PC-9 (cell line): ENCODE measurements around the gene C3orf20. TPM values are rescaled to one million over a fixed set of nuclear protein-coding genes. Genes with fewer than 3 reads are reported as not detected.

ENCODE experiments used
- Bru-seq: library from RNA; stranded (reverse); fragments of 400-500 nt; gene quantifications from one replicate; lab custom pipeline; 2021; lab: Mats Ljungman, UMichigan
- BruChase-seq, 2 experiments: library from RNA; stranded (reverse); fragments of 400-500 nt; gene quantifications; one replicate each; lab custom pipeline; 2021; lab: Mats Ljungman, UMichigan
- BruUV-seq: library from RNA; stranded (reverse); fragments of 400-500 nt; replicated peaks from 2 replicates; lab custom pipeline; 2021; lab: Mats Ljungman, UMichigan
- CTCF ChIA-PET: fragments of 300-600 bp; sonication (Branson Sonifier 250); formaldehyde crosslinking; loops from one replicate; lab custom pipeline; 2022; ENCODE audit warnings: antibody characterized with exemption; lab: Charles Lee
- POLR2A ChIA-PET: fragments of 300-600 bp; sonication (Branson Sonifier 250); formaldehyde crosslinking; loops from one replicate; lab custom pipeline; 2022; ENCODE audit warnings: antibody characterized with exemption; ENCODE audit not compliant: unreplicated experiment; lab: Charles Lee
- DNase-seq, 2 experiments: peaks; one replicate each; pipeline versions ENCODE4 v3.0.0 to v3.0.0-alpha.2; 2015 to 2022; ENCODE audit warnings: mixed read lengths in 1 of 2
- H2AFZ ChIP-seq: fragments of 200-600 bp; sonication (generic); 2 replicates; pipeline ENCODE4 v1.8.1; 2017; ENCODE audit warnings: antibody characterized with exemption
- H3F3A ChIP-seq: fragments of 200-600 bp; sonication (generic); 2 replicates; pipeline ENCODE4 v1.8.1; 2017; ENCODE audit warnings: antibody characterized with exemption, mild to moderate bottlenecking, low read depth; ENCODE audit not compliant: insufficient read depth
- H3K27ac ChIP-seq: fragments of 200-600 bp; sonication (generic); 2 replicates; pipeline ENCODE4 v1.6.1; 2016; ENCODE audit warnings: mixed run types
- H3K27me3 ChIP-seq: fragments of 200-600 bp; sonication (generic); 2 replicates; pipeline ENCODE4 v1.6.1; 2016; ENCODE audit warnings: low read depth, mixed run types; ENCODE audit not compliant: insufficient read depth
- H3K36me3 ChIP-seq: fragments of 200-600 bp; sonication (generic); 2 replicates; pipeline ENCODE4 v1.6.1; 2016; ENCODE audit warnings: low read depth, mixed run types
- H3K4me1 ChIP-seq: fragments of 200-600 bp; sonication (generic); replicated peaks from 2 replicates; pipeline ENCODE4 v1.6.1; 2016; ENCODE audit warnings: mixed run types; ENCODE audit not compliant: insufficient read depth
- H3K4me2 ChIP-seq: fragments of 200-600 bp; sonication (generic); 2 replicates; pipeline ENCODE4 v1.6.1; 2017; ENCODE audit warnings: mixed run types
- H3K4me3 ChIP-seq: fragments of 200-600 bp; sonication (generic); 2 replicates; pipeline ENCODE4 v1.6.1; 2016; ENCODE audit warnings: mixed run types
- H3K79me2 ChIP-seq: fragments of 200-600 bp; sonication (generic); 2 replicates; pipeline ENCODE4 v1.6.1; 2017; ENCODE audit warnings: low read depth, mixed run types
- H3K9me2 ChIP-seq: fragments of 200-600 bp; sonication (generic); 2 replicates; pipeline ENCODE4 v1.8.1; 2017; ENCODE audit warnings: mild to moderate bottlenecking; ENCODE audit not compliant: insufficient read depth
- H3K9me3 ChIP-seq: fragments of 200-600 bp; sonication (generic); 2 replicates; pipeline ENCODE4 v1.8.1; 2016; ENCODE audit warnings: low read depth; ENCODE audit not compliant: insufficient read depth
- H4K20me1 ChIP-seq: fragments of 200-600 bp; sonication (generic); 2 replicates; pipeline ENCODE4 v1.8.1; 2017; ENCODE audit not compliant: insufficient read depth
- EZH2 ChIP-seq: fragments of 200-600 bp; sonication (generic); IDR thresholded peaks from 2 replicates; pipeline ENCODE4 v1.8.0; 2017; ENCODE audit warnings: antibody characterized with exemption, low read depth
- intact Hi-C: fragments of 100-400 bp; cut with micrococcal nuclease; formaldehyde crosslinking; loops from one replicate; pipeline ENCODE4 v1.10.0; 2022; ENCODE audit not compliant: unreplicated experiment
- long read RNA-seq: library from polyadenylated mRNA; stranded (forward); transcript quantifications from one replicate; pipeline ENCODE4 v2.0.0, GENCODE V29; 2022
- total RNA-seq: library from RNA; stranded (reverse); gene quantifications from 2 replicates; pipeline ENCODE4 v1.2.3, GENCODE V29; 2021
- TF ChIP-seq, protein P1 (sequence below): fragments of 200-600 bp; sonication (generic); conservative IDR thresholded peaks from 2 replicates; pipeline ENCODE4 v1.6.1; 2017; ENCODE audit warnings: mixed run types, antibody characterized with exemption, mild to moderate bottlenecking, moderate library complexity

C3orf20 gene
- total RNA-seq: not detected in 2 replicates
- percentile 15 among the genes with signal in this experiment for Bru-seq, nascent RNA
- BruChase-seq, experiment 1, labeled RNA remaining after a 2-hour chase: percentile 16 among the genes with signal in this experiment
- BruChase-seq, experiment 2, labeled RNA remaining after a 6-hour chase: percentile 13 among the genes with signal in this experiment
- long read RNA-seq: 0 reads

DNA sequence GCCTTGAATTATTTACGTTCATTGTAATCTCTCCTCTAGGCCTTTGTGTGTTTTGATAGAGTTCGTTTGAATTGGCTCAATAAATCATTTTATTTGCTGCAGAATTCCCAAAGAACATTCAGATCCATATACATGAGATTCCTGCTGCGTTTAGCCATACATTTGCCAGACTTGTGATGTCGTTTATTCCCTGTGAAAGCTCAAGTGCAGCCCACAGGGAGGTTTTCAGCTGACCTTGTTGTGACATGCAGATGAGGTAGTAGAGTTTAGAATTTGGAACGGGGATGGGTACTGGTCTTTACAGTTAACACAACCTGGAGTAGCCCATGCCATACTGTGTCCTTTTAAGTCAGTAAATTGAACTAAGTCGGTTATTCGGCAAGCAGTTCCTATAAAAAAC, at the start of gene C3orf20:
Gene C3orf20 (plus strand): TSS at position 301 of the 400 bp plus-strand sequence. CDS start 7,573 bp downstream, outside the sequence.
- Histone ChIP-seq H3K9me2 (no peaks in the 10 kb centered on the region), H4K20me1 (no peaks in the 10 kb centered on the region), H3K79me2 (no peaks in the 10 kb centered on the region), H3K4me1 (no peaks in the 10 kb centered on the region), H3K4me2 (no peak within 1 kb of the TSS), H2AFZ (no peak within 1 kb of the TSS), H3K27ac (no peak within 1 kb of the TSS), H3K27me3 (no peaks in the 10 kb centered on the region), H3K9me3 (no peaks in the 10 kb centered on the region), H3K36me3 (peaks cover 14% of the 10 kb centered on the region; the same call in 1 of the 2 replicates), H3F3A (peaks cover 3% of the 10 kb centered on the region; the same call in 1 of the 2 replicates), H3K4me3 (no peak within 1 kb of the TSS)
- no TSS peak for BruUV-seq
- no peak for TF ChIP-seq EZH2
- TF ChIP-seq, protein P1, sequence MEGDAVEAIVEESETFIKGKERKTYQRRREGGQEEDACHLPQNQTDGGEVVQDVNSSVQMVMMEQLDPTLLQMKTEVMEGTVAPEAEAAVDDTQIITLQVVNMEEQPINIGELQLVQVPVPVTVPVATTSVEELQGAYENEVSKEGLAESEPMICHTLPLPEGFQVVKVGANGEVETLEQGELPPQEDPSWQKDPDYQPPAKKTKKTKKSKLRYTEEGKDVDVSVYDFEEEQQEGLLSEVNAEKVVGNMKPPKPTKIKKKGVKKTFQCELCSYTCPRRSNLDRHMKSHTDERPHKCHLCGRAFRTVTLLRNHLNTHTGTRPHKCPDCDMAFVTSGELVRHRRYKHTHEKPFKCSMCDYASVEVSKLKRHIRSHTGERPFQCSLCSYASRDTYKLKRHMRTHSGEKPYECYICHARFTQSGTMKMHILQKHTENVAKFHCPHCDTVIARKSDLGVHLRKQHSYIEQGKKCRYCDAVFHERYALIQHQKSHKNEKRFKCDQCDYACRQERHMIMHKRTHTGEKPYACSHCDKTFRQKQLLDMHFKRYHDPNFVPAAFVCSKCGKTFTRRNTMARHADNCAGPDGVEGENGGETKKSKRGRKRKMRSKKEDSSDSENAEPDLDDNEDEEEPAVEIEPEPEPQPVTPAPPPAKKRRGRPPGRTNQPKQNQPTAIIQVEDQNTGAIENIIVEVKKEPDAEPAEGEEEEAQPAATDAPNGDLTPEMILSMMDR: no peak
- DNase-seq: no peak
- intact Hi-C loops: loop anchor here (2.0 kb wide), 1 partner anchor 246 kb away; no protein-coding TSS in a partner anchor
- ChIA-PET POLR2A (interaction anchor here (0.7 kb wide), 1 partner anchor 106 kb away, joined by 6 read pairs; no protein-coding TSS in a partner anchor), CTCF (no interaction called here)

DNA sequence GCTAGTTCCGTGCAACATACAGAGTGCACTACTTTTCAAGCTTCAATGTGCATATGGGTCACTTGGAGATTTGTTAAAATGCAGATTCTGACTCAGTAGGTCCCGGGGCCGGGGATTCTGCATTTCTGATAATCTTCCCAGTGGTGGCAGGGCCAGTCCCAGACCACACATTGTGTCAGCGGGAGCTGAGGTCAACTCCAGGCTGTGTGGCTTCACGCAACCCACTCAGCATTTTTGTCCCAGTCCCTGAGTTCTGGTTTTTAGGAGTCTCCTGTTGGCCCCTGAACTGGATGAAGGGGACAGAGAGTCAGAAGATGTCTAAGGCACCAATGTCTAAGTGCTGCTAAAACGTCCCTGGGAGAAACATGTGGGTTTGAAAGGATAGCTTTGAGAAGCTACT, 49.5 kb upstream of the C3orf20 start:
- H3K27me3 ChIP-seq: peaks cover 7% of the 10 kb centered on the region; the same call in 1 of the 2 replicates
- DNase-seq: no peak
- no peaks in the 10 kb centered on the region for H4K20me1 ChIP-seq
- H3K36me3 ChIP-seq: no peaks in the 10 kb centered on the region
- ChIA-PET POLR2A (no interaction called here), CTCF (no interaction called here)
- TF ChIP-seq EZH2: no peak
- TF ChIP-seq, protein P1: no peak
- H3K9me3 ChIP-seq: no peaks in the 10 kb centered on the region
- intact Hi-C loops: no loop called here
- no TSS peak for BruUV-seq
- no peaks in the 10 kb centered on the region for H3F3A ChIP-seq
- no peaks in the 10 kb centered on the region for H3K9me2 ChIP-seq
- H3K27ac ChIP-seq: no peak overlapping the region
- H3K4me3 ChIP-seq: no peak overlapping the region
- no peak overlapping the region for H2AFZ ChIP-seq
- no peaks in the 10 kb centered on the region for H3K79me2 ChIP-seq
- no peaks in the 10 kb centered on the region for H3K4me1 ChIP-seq
- H3K4me2 ChIP-seq: no peak overlapping the region

GRCh38 chr3:14627815-14628214, 47.1 kb upstream of the C3orf20 start:
- Histone ChIP-seq H4K20me1 (no peaks in the 10 kb centered on the region), H3K9me3 (no peaks in the 10 kb centered on the region), H3K9me2 (no peaks in the 10 kb centered on the region), H3K36me3 (no peaks in the 10 kb centered on the region), H3K4me2 (no peak overlapping the region), H3K4me3 (no peak overlapping the region), H3K4me1 (no peaks in the 10 kb centered on the region), H3K27me3 (peaks cover 4% of the 10 kb centered on the region; the same call in 1 of the 2 replicates), H3F3A (no peaks in the 10 kb centered on the region), H3K79me2 (no peaks in the 10 kb centered on the region), H2AFZ (no peak overlapping the region), H3K27ac (no peak overlapping the region)
- no peak for TF ChIP-seq EZH2
- TF ChIP-seq, protein P1: no peak
- DNase-seq: no peak
- no TSS peak for BruUV-seq
- POLR2A ChIA-PET: no interaction called here
- intact Hi-C loops: no loop called here
- CTCF ChIA-PET: no interaction called here
